Left ventricle myocardium inferior (tissue), 1 donor: ENCODE data around the gene ZFP90. TPM values are rescaled to one million over a fixed set of nuclear protein-coding genes. Genes with fewer than 3 reads are reported as not detected.

Experiments
- DNase-seq: peaks from one replicate; pipeline ENCODE4 v3.0.0-alpha.2; 2020
- H3K27ac ChIP-seq: fragments of 200-600 bp; replicated peaks from 2 replicates; pipeline ENCODE4 v1.8.0; 2021
- H3K27me3 ChIP-seq: fragments of 200-600 bp; 2 replicates; pipeline ENCODE4 v1.8.0; 2021; ENCODE audit warnings: low read depth
- H3K36me3 ChIP-seq: fragments of 200-600 bp; 2 replicates; pipeline ENCODE4 v1.8.0; 2021
- H3K4me1 ChIP-seq: fragments of 200-600 bp; 2 replicates; pipeline ENCODE4 v1.8.0; 2021
- H3K4me3 ChIP-seq: fragments of 200-600 bp; 2 replicates; pipeline ENCODE4 v1.8.0; 2021; ENCODE audit warnings: mild to moderate bottlenecking, moderate library complexity
- H3K9me3 ChIP-seq: fragments of 200-600 bp; replicated peaks from 2 replicates; pipeline ENCODE4 v1.8.0; 2021
- CTCF ChIP-seq: fragments of 200-600 bp; IDR thresholded peaks from 2 replicates; pipeline ENCODE4 v1.8.0; 2021; ENCODE audit warnings: antibody characterized with exemption, mild to moderate bottlenecking, borderline replicate concordance
- intact Hi-C: fragments of 100-400 bp; cut with micrococcal nuclease; formaldehyde crosslinking; loops from one replicate; pipeline ENCODE4 v1.11.0; 2022
- total RNA-seq: library from RNA; stranded (reverse); fragmentation: NEBNext Ultra II Directional; extraction: Animal tissue kit (Norgen Biotek cat#: 25700); gene quantifications from one replicate; pipeline ENCODE4 v1.2.1, GENCODE V29; 2021
- donor health status: DM: no; HTN: yes; CAD: no; lungs with severe emphysema.

Gene ZFP90
- total RNA-seq, 1 donor from 2014 or later = 11.0 TPM

GRCh38 chr16:68564382-68564985, 25.4 kb downstream of the ZFP90 start:
- no peak overlapping the region for H3K4me3 ChIP-seq
- no peak for DNase-seq
- no peak for TF ChIP-seq CTCF
- intact Hi-C loops = no loop called here
- H3K4me1 ChIP-seq = no peaks in the 10 kb centered on the region
- no peaks in the 10 kb centered on the region for H3K27me3 ChIP-seq
- H3K9me3 ChIP-seq = peaks cover 100% of the 10 kb centered on the region
- H3K27ac ChIP-seq = no peak overlapping the region
- peaks cover 100% of the 10 kb centered on the region for H3K36me3 ChIP-seq

- H3K4me1 ChIP-seq = no peaks in the 10 kb centered on the region
- H3K9me3 ChIP-seq = peaks cover 100% of the 10 kb centered on the region
- H3K4me3 ChIP-seq = no peak overlapping the region
- DNase-seq = no peak
- H3K36me3 ChIP-seq = peaks cover 67% of the 10 kb centered on the region
- no peak for TF ChIP-seq CTCF
- H3K27me3 ChIP-seq = no peaks in the 10 kb centered on the region
- H3K27ac ChIP-seq = no peak overlapping the region
- intact Hi-C loops = no loop called here
Measured at GRCh38 chr16:68574479-68574878, 35.4 kb downstream of the ZFP90 start.

GRCh38 chr16:68575082-68575481, 36.0 kb downstream of the ZFP90 start:
- DNase-seq = no peak
- Histone ChIP-seq H3K9me3 (peaks cover 100% of the 10 kb centered on the region), H3K27me3 (no peaks in the 10 kb centered on the region), H3K4me3 (no peak overlapping the region), H3K36me3 (peaks cover 69% of the 10 kb centered on the region), H3K27ac (no peak overlapping the region), H3K4me1 (no peaks in the 10 kb centered on the region)
- intact Hi-C loops = no loop called here
- TF ChIP-seq CTCF = no peak

GRCh38 chr16:68577352-68577853, 38.3 kb downstream of the ZFP90 start:
- Histone ChIP-seq H3K9me3 (peaks cover 100% of the 10 kb centered on the region), H3K27me3 (no peaks in the 10 kb centered on the region)

GRCh38 chr16:68590201-68590994, 51.3 kb downstream of the ZFP90 start:
- no peak overlapping the region for H3K27ac ChIP-seq
- intact Hi-C loops = no loop called here
- H3K4me1 ChIP-seq = no peaks in the 10 kb centered on the region
- no peak overlapping the region for H3K4me3 ChIP-seq
- peak; percentile 48 for TF ChIP-seq CTCF
- peaks cover 4% of the 10 kb centered on the region for H3K27me3 ChIP-seq
- H3K9me3 ChIP-seq = peaks cover 14% of the 10 kb centered on the region
- DNase-seq = peak; percentile 16
- H3K36me3 ChIP-seq = no peaks in the 10 kb centered on the region

More at GRCh38 chr16:68577352-68577853, 38.3 kb downstream of the ZFP90 start:
- Histone ChIP-seq H3K36me3 (peaks cover 57% of the 10 kb centered on the region), H3K27ac (no peak overlapping the region), H3K4me3 (no peak overlapping the region), H3K4me1 (no peaks in the 10 kb centered on the region)
- no peak for TF ChIP-seq CTCF
- no peak for DNase-seq
- intact Hi-C loops = no loop called here
